HCT116 (cell line): ENCODE data around the gene C1R. TPM values are rescaled to one million over a fixed set of nuclear protein-coding genes. Genes with fewer than 3 reads are reported as not detected.

ENCODE experiments used
- ATAC-seq: fragments of 200-7000 bp; cut with Tn5 transposase; 2 replicates; pipeline ENCODE4 v1.9.1; 2020; ENCODE audit warnings: mild to moderate bottlenecking, moderate library complexity
- BruUV-seq: library from RNA; stranded (reverse); fragments of 400-500 nt; replicated peaks from 2 replicates; lab custom pipeline; 2021; lab: Mats Ljungman, UMichigan
- CTCF ChIA-PET: fragments of 300-600 bp; sonication (Branson Sonifier 250); formaldehyde crosslinking; loops from one replicate; lab custom pipeline; 2021; ENCODE audit warnings: antibody characterized with exemption; lab: Charles Lee
- POLR2A ChIA-PET: fragments of 300-600, 350-600 bp; sonication (Branson Sonifier 250); formaldehyde crosslinking; loops from one replicate; lab custom pipeline; 2021; ENCODE audit warnings: antibody characterized with exemption; lab: Charles Lee
- RAD21 ChIA-PET, 2 experiments: fragments of 300-600 bp; sonication (Branson Sonifier 250); formaldehyde crosslinking; loops; one replicate each; lab custom pipeline; 2023; ENCODE audit warnings: low total read pairs in 2 of 2; ENCODE audit not compliant: uncharacterized antibody in 2 of 2, unreplicated experiment in 2 of 2, low non-redundant PET in 1 of 2; lab: Charles Lee
- DNase-seq: peaks from one replicate; pipeline ENCODE4 v3.0.0-alpha.2; 2010; ENCODE audit warnings: low read depth, low spot score
- H2AFZ ChIP-seq: fragments of 200-600 bp; shearing (Covaris generic), sonication (generic); 2 replicates; pipeline ENCODE4 v1.6.1; 2017; ENCODE audit warnings: low read depth, mixed run types, mixed read lengths, antibody characterized with exemption, low read length; ENCODE audit not compliant: poor library complexity, severe bottlenecking
- H3K27ac ChIP-seq: 2 replicates; pipeline ENCODE4 v1.5.1; 2012; ENCODE audit warnings: low read depth, low read length
- H3K27me3 ChIP-seq: fragments of 200-600 bp; sonication (generic); 2 replicates; pipeline ENCODE4 v1.6.1; 2016; ENCODE audit warnings: mixed run types, low read length, mixed read lengths; ENCODE audit not compliant: insufficient read depth
- H3K36me3 ChIP-seq, 2 experiments: fragments of 200-500 bp in 1 of 2; fragments of 200-600 bp in 1 of 2; sonication (Bioruptor generic) in 1 of 2; sonication (generic) in 1 of 2; 2 replicates each; pipeline versions ENCODE4 v1.5.1 to v1.6.1; 2014 to 2016; ENCODE audit warnings: low read length in 2 of 2, inconsistent platforms in 1 of 2, mixed read lengths in 1 of 2, mixed run types in 1 of 2; ENCODE audit not compliant: insufficient read depth in 2 of 2, control insufficient read depth in 1 of 2
- H3K4me1 ChIP-seq, 2 experiments: fragments of 200-600 bp in 1 of 2; sonication (generic) in 1 of 2; 2 replicates each; pipeline versions ENCODE4 v1.5.1 to v1.6.1; 2012 to 2017; ENCODE audit warnings: low read length in 2 of 2, inconsistent platforms in 1 of 2, mild to moderate bottlenecking in 1 of 2, mixed read lengths in 1 of 2, mixed run types in 1 of 2, moderate library complexity in 1 of 2; ENCODE audit not compliant: insufficient read depth in 2 of 2, control insufficient read depth in 1 of 2
- H3K4me2 ChIP-seq: fragments of 200-600 bp; sonication (generic); 2 replicates; pipeline ENCODE4 v1.6.1; 2017; ENCODE audit warnings: mixed run types, low read length, mixed read lengths
- H3K4me3 ChIP-seq, 2 experiments: fragments of 200-600 bp in 1 of 2; sonication (generic) in 1 of 2; replicated peaks in 1 of 2; 2 replicates each; pipeline ENCODE4 v1.5.1; 2011 to 2016; ENCODE audit warnings: low read length in 2 of 2, control low read depth in 1 of 2, low read depth in 1 of 2, mild to moderate bottlenecking in 1 of 2, mixed read lengths in 1 of 2, mixed run types in 1 of 2
- H3K79me2 ChIP-seq: fragments of 200-600 bp; sonication (generic); 2 replicates; pipeline ENCODE4 v1.6.1; 2017; ENCODE audit warnings: mild to moderate bottlenecking, mixed run types, low read length, moderate library complexity, mixed read lengths; ENCODE audit not compliant: insufficient read depth
- H3K9ac ChIP-seq: fragments of 200-600 bp; sonication (generic); 2 replicates; pipeline ENCODE4 v1.6.1; 2016; ENCODE audit warnings: low read length, mixed read lengths
- H3K9me2 ChIP-seq: fragments of 200-600 bp; sonication (generic), shearing (Covaris generic); 2 replicates; pipeline ENCODE4 v1.6.1; 2017; ENCODE audit warnings: mixed run types, mild to moderate bottlenecking, moderate library complexity; ENCODE audit not compliant: insufficient read depth
- H3K9me3 ChIP-seq, 2 experiments: fragments of 200-500 bp in 1 of 2; fragments of 200-600 bp in 1 of 2; sonication (Bioruptor generic) in 1 of 2; sonication (generic) in 1 of 2; 2 replicates each; pipeline ENCODE4 v1.6.1; 2014 to 2017; ENCODE audit warnings: low read length in 2 of 2, mixed read lengths in 2 of 2, inconsistent platforms in 1 of 2, low read depth in 1 of 2, mild to moderate bottlenecking in 1 of 2, mixed run types in 1 of 2, moderate library complexity in 1 of 2; ENCODE audit not compliant: control insufficient read depth in 1 of 2, insufficient read depth in 1 of 2
- H4K20me1 ChIP-seq: fragments of 200-600 bp; sonication (generic), shearing (Covaris generic); 2 replicates; pipeline ENCODE4 v1.6.1; 2017; ENCODE audit warnings: mixed run types, mild to moderate bottlenecking, moderate library complexity; ENCODE audit not compliant: insufficient read depth
- EGR1 ChIP-seq: IDR thresholded peaks from 2 replicates; pipeline ENCODE4 v1.6.1; 2012; ENCODE audit warnings: low read depth
- FOSL1 ChIP-seq: IDR thresholded peaks from 2 replicates; pipeline ENCODE4 v1.6.1; 2012; ENCODE audit warnings: low read depth
- JUND ChIP-seq: IDR thresholded peaks from 2 replicates; pipeline ENCODE4 v1.6.1; 2012
- POLR2AphosphoS5 ChIP-seq: IDR thresholded peaks from 2 replicates; pipeline ENCODE4 v1.6.1; 2011; ENCODE audit warnings: mild to moderate bottlenecking, low read depth, low read length, moderate library complexity
- SRF ChIP-seq: IDR thresholded peaks from 2 replicates; pipeline ENCODE4 v1.6.1; 2012; ENCODE audit warnings: low read depth
- TCF7L2 ChIP-seq: IDR thresholded peaks from 2 replicates; pipeline ENCODE4 v1.7.0; 2011; ENCODE audit warnings: borderline replicate concordance, inconsistent platforms; ENCODE audit not compliant: insufficient read depth, insufficient read length; ENCODE audit errors: extremely low read depth
- YY1 ChIP-seq: IDR thresholded peaks from 2 replicates; pipeline ENCODE4 v1.6.1; 2011; ENCODE audit warnings: low read length, low read depth, moderate library complexity, mild to moderate bottlenecking; ENCODE audit not compliant: insufficient replicate concordance; ENCODE audit errors: extremely low read depth
- ZBTB33 ChIP-seq: IDR thresholded peaks from 2 replicates; pipeline ENCODE4 v1.6.1; 2011; ENCODE audit warnings: mild to moderate bottlenecking, low read length, moderate library complexity; ENCODE audit not compliant: insufficient replicate concordance; ENCODE audit errors: extremely low read depth
- ZFX ChIP-seq: fragments of 450-650 bp; IDR thresholded peaks from 2 replicates; pipeline ENCODE4 v1.6.1; 2017
- intact Hi-C: fragments of 100-400 bp; cut with micrococcal nuclease; formaldehyde crosslinking; loops from 2 replicates; pipeline ENCODE4 v1.10.0; 2022
- total RNA-seq: library from RNA; stranded (reverse); gene quantifications from one replicate; pipeline ENCODE4 v1.2.1, GENCODE V29; 2021; ENCODE audit not compliant: unreplicated experiment
- TF ChIP-seq, protein P1 (sequence below): IDR thresholded peaks from 2 replicates; pipeline ENCODE4 v1.6.1; 2012
- TF ChIP-seq, protein P2 (sequence below): IDR thresholded peaks from 2 replicates; pipeline ENCODE4 v1.6.1; 2012
- TF ChIP-seq, protein P3 (sequence below): IDR thresholded peaks from 2 replicates; pipeline ENCODE4 v1.6.1; 2012; ENCODE audit warnings: low read depth
- TF ChIP-seq, protein P4 (sequence below), 3 experiments: fragments of 200-600 bp in 1 of 3; sonication (generic) in 1 of 3; IDR thresholded peaks in 2 of 3; conservative IDR thresholded peaks in 1 of 3; 2 replicates each; pipeline ENCODE4 v1.5.1; 2012 to 2017; ENCODE audit warnings: low read depth in 2 of 3, low read length in 2 of 3, antibody characterized with exemption in 1 of 3, borderline replicate concordance in 1 of 3, control low read depth in 1 of 3, mild to moderate bottlenecking in 1 of 3, mixed read lengths in 1 of 3, mixed run types in 1 of 3, moderate library complexity in 1 of 3; ENCODE audit not compliant: insufficient read depth in 1 of 3

Gene C1R
- total RNA-seq, 1 experiment from 2014 or later = 4.3 TPM

GRCh38 chr12:7058850-7059395 is 33.3 kb downstream of the C1R start (continued):
- no peak for TF ChIP-seq JUND

GRCh38 chr12:7058163-7058845 is 33.9 kb downstream of the C1R start:
- DNase-seq (no peak), ATAC-seq (no peak)
- H3K4me3 ChIP-seq = no peak overlapping the region
- H3K36me3 ChIP-seq = no peaks in the 10 kb centered on the region
- no peaks in the 10 kb centered on the region for H3K27me3 ChIP-seq
- no peak overlapping the region for H3K4me2 ChIP-seq
- TF ChIP-seq ZBTB33 (no peak), EGR1 (no peak), TCF7L2 (no peak), FOSL1 (no peak), POLR2AphosphoS5 (no peak), ZFX (no peak), SRF (no peak), YY1 (no peak), JUND (no peak)
- TF ChIP-seq, protein P1, sequence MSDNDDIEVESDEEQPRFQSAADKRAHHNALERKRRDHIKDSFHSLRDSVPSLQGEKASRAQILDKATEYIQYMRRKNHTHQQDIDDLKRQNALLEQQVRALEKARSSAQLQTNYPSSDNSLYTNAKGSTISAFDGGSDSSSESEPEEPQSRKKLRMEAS = no peak
- TF ChIP-seq, protein P2, sequence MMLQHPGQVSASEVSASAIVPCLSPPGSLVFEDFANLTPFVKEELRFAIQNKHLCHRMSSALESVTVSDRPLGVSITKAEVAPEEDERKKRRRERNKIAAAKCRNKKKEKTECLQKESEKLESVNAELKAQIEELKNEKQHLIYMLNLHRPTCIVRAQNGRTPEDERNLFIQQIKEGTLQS = no peak
- TF ChIP-seq, protein P3, sequence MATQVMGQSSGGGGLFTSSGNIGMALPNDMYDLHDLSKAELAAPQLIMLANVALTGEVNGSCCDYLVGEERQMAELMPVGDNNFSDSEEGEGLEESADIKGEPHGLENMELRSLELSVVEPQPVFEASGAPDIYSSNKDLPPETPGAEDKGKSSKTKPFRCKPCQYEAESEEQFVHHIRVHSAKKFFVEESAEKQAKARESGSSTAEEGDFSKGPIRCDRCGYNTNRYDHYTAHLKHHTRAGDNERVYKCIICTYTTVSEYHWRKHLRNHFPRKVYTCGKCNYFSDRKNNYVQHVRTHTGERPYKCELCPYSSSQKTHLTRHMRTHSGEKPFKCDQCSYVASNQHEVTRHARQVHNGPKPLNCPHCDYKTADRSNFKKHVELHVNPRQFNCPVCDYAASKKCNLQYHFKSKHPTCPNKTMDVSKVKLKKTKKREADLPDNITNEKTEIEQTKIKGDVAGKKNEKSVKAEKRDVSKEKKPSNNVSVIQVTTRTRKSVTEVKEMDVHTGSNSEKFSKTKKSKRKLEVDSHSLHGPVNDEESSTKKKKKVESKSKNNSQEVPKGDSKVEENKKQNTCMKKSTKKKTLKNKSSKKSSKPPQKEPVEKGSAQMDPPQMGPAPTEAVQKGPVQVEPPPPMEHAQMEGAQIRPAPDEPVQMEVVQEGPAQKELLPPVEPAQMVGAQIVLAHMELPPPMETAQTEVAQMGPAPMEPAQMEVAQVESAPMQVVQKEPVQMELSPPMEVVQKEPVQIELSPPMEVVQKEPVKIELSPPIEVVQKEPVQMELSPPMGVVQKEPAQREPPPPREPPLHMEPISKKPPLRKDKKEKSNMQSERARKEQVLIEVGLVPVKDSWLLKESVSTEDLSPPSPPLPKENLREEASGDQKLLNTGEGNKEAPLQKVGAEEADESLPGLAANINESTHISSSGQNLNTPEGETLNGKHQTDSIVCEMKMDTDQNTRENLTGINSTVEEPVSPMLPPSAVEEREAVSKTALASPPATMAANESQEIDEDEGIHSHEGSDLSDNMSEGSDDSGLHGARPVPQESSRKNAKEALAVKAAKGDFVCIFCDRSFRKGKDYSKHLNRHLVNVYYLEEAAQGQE = no peak
- TF ChIP-seq, protein P4, sequence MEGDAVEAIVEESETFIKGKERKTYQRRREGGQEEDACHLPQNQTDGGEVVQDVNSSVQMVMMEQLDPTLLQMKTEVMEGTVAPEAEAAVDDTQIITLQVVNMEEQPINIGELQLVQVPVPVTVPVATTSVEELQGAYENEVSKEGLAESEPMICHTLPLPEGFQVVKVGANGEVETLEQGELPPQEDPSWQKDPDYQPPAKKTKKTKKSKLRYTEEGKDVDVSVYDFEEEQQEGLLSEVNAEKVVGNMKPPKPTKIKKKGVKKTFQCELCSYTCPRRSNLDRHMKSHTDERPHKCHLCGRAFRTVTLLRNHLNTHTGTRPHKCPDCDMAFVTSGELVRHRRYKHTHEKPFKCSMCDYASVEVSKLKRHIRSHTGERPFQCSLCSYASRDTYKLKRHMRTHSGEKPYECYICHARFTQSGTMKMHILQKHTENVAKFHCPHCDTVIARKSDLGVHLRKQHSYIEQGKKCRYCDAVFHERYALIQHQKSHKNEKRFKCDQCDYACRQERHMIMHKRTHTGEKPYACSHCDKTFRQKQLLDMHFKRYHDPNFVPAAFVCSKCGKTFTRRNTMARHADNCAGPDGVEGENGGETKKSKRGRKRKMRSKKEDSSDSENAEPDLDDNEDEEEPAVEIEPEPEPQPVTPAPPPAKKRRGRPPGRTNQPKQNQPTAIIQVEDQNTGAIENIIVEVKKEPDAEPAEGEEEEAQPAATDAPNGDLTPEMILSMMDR (IDR thresholded peaks at IDR 0.05 in 2 of 3, conservative IDR thresholded peaks at IDR 0.05 in 1 of 3; ENCODE audit: borderline replicate concordance in 1 of 3, insufficient read depth in 1 of 3, low read depth in 2 of 3, low read length in 2 of 3) = no peak
- H3K27ac ChIP-seq = no peak overlapping the region
- CTCF ChIA-PET = no interaction called here
- H3K9ac ChIP-seq = no peak overlapping the region
- H3K79me2 ChIP-seq = no peaks in the 10 kb centered on the region
- H3K9me2 ChIP-seq = no peaks in the 10 kb centered on the region
- POLR2A ChIA-PET = no interaction called here
- BruUV-seq = no TSS peak
- H2AFZ ChIP-seq = no peak overlapping the region
- H4K20me1 ChIP-seq = no peaks in the 10 kb centered on the region
- H3K9me3 ChIP-seq = no peaks in the 10 kb centered on the region
- RAD21 ChIA-PET = no interaction called here
- peaks cover 0 to 4% of the 10 kb centered on the region in 2 experiments; a peak in 1 of 4 replicates for H3K4me1 ChIP-seq
- intact Hi-C loops = no loop called here
